ENCODE measurements around the gene TMEM35B. TPM values are rescaled to one million over a fixed set of nuclear protein-coding genes. Genes with fewer than 3 reads are reported as not detected.

Gene TMEM35B
- total RNA-seq, 1 donor, result 22.1 TPM

DNA sequence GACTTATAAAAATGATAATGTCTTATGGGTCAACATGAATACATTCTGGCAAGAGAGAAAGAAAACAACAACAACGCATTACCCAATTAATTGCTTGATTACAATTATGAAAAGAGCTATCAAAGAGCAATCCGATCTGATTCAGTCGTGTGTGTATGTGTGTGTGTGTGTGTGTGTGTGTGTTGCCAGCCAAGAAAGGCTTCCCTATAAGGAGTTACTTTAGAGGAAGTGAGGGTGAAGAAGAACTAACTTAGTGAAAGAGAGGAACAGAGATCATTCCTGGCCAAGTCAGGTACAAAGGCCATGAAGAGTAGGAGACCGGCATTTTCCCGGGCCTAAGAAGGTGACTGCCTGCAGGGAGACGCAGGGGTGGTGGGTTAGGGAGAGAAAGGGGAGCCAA, 9.4 kb downstream of the TMEM35B start:
- Histone ChIP-seq H4K20me1 (ENCODE audit: insufficient read depth, low read length) (peaks cover 7% of the 10 kb centered on the region), H2AFZ (ENCODE audit: low read length) (no peak overlapping the region), H3K4me1 (ENCODE audit: insufficient read depth, low read length) (no peaks in the 10 kb centered on the region), H3K9me3 (ENCODE audit: low read depth, low read length) (no peaks in the 10 kb centered on the region), H3K27ac (ENCODE audit: low read depth, low read length) (no peak overlapping the region), H3K27me3 (ENCODE audit: insufficient read depth, low read length) (no peaks in the 10 kb centered on the region), H3K4me2 (ENCODE audit: insufficient read depth, low read length) (no peak overlapping the region), H3K36me3 (ENCODE audit: insufficient read depth, low read length) (no peaks in the 10 kb centered on the region), H3K79me2 (ENCODE audit: insufficient read depth, low read length) (no peaks in the 10 kb centered on the region), H3K4me3 (ENCODE audit: insufficient read depth, low read length) (no peak overlapping the region)
- TF ChIP-seq, protein P1, sequence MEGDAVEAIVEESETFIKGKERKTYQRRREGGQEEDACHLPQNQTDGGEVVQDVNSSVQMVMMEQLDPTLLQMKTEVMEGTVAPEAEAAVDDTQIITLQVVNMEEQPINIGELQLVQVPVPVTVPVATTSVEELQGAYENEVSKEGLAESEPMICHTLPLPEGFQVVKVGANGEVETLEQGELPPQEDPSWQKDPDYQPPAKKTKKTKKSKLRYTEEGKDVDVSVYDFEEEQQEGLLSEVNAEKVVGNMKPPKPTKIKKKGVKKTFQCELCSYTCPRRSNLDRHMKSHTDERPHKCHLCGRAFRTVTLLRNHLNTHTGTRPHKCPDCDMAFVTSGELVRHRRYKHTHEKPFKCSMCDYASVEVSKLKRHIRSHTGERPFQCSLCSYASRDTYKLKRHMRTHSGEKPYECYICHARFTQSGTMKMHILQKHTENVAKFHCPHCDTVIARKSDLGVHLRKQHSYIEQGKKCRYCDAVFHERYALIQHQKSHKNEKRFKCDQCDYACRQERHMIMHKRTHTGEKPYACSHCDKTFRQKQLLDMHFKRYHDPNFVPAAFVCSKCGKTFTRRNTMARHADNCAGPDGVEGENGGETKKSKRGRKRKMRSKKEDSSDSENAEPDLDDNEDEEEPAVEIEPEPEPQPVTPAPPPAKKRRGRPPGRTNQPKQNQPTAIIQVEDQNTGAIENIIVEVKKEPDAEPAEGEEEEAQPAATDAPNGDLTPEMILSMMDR (IDR thresholded peaks at IDR 0.05; ENCODE audit: extremely low read depth, low read depth, low read length), result no peak
- DNase-seq (ENCODE audit: insufficient read length, low spot score, missing footprints), result no peak

DNA sequence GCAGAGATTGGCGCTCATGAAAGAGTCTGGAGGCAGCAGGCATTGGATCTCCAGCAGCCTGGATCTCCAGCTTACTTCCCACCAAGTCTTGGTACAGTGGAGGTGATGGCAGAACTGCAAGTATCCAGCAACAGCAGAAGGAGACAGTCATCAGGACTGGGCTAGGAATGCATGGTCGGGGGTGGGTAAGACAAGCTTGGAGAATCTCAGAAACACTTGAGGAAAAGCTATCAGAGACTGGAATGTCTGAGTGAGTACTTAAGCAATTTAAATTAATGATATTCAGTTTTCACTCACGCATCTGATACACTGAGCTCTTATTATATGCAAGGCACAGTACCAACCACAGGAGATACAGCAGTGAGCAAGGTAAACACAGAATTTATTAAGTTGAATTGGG, 9.8 kb downstream of the TMEM35B start:
- Histone ChIP-seq H3K4me1 (ENCODE audit: insufficient read depth, low read length) (no peaks in the 10 kb centered on the region), H4K20me1 (ENCODE audit: insufficient read depth, low read length) (peaks cover 4% of the 10 kb centered on the region), H3K4me3 (ENCODE audit: insufficient read depth, low read length) (no peak overlapping the region), H3K9me3 (ENCODE audit: low read depth, low read length) (no peaks in the 10 kb centered on the region), H3K4me2 (ENCODE audit: insufficient read depth, low read length) (no peak overlapping the region), H2AFZ (ENCODE audit: low read length) (no peak overlapping the region), H3K79me2 (ENCODE audit: insufficient read depth, low read length) (no peaks in the 10 kb centered on the region), H3K27me3 (ENCODE audit: insufficient read depth, low read length) (no peaks in the 10 kb centered on the region), H3K27ac (ENCODE audit: low read depth, low read length) (no peak overlapping the region), H3K36me3 (ENCODE audit: insufficient read depth, low read length) (no peaks in the 10 kb centered on the region)
- TF ChIP-seq, protein P1 (IDR thresholded peaks at IDR 0.05; ENCODE audit: extremely low read depth, low read depth, low read length), result no peak
- DNase-seq (ENCODE audit: insufficient read length, low spot score, missing footprints), result no peak

DNA sequence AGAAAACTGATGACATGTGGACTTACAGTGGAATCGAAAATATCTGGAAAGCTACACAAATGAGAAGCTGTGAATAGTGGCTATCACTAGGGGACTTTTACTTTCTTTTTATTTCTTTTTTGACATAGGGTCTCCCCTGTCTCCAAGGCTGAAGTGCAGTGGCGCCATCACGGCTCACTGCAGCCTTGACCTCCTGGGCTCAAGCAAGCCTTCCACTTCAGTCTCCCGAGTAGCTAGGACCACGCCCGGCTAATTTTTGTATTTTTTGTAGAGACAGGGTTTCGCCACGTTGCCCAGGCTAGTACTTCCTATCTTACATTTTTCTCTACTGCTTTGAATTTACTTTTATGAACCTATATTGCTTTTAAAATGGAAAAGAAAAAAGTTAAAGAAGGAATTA, 10.5 kb downstream of the TMEM35B start:
- Histone ChIP-seq H3K4me3 (ENCODE audit: insufficient read depth, low read length) (no peak overlapping the region), H3K36me3 (ENCODE audit: insufficient read depth, low read length) (no peaks in the 10 kb centered on the region), H3K27me3 (ENCODE audit: insufficient read depth, low read length) (no peaks in the 10 kb centered on the region), H3K4me1 (ENCODE audit: insufficient read depth, low read length) (no peaks in the 10 kb centered on the region), H3K4me2 (ENCODE audit: insufficient read depth, low read length) (no peak overlapping the region), H3K9me3 (ENCODE audit: low read depth, low read length) (no peaks in the 10 kb centered on the region), H2AFZ (ENCODE audit: low read length) (no peak overlapping the region), H3K27ac (ENCODE audit: low read depth, low read length) (no peak overlapping the region), H3K79me2 (ENCODE audit: insufficient read depth, low read length) (no peaks in the 10 kb centered on the region), H4K20me1 (ENCODE audit: insufficient read depth, low read length) (peaks cover 3% of the 10 kb centered on the region)
- DNase-seq (ENCODE audit: insufficient read length, low spot score, missing footprints), result no peak
- TF ChIP-seq, protein P1 (IDR thresholded peaks at IDR 0.05; ENCODE audit: extremely low read depth, low read depth, low read length), result no peak

DNA sequence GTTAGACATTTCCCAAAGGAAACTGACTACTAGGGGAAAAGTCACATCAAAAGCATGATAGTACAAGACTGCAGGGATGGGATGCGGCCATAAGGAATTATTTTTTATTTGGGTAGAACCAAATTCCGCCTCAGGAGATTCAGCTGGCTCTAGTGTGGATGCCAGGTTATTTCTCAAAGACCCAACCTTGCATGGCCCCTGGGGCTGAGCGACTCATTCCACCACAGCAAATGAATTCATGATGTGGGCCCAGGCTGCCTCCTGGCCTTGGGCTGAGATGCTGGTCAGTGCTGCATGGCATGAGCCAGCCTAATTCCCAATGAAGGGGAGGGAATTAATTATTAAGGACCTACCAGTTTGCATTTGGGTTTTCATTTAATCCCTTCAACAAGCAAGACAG, 11.8 kb downstream of the TMEM35B start:
- H3K27me3 ChIP-seq (ENCODE audit: insufficient read depth, low read length), result no peaks in the 10 kb centered on the region

More for the DNA sequence above, 11.8 kb downstream of the TMEM35B start:
- H3K36me3 ChIP-seq (ENCODE audit: insufficient read depth, low read length), result no peaks in the 10 kb centered on the region
- no peak overlapping the region for H3K4me2 ChIP-seq (ENCODE audit: insufficient read depth, low read length)
- TF ChIP-seq, protein P1 (IDR thresholded peaks at IDR 0.05; ENCODE audit: extremely low read depth, low read depth, low read length), result no peak
- DNase-seq (ENCODE audit: insufficient read length, low spot score, missing footprints), result peak; percentile 79
- H3K79me2 ChIP-seq (ENCODE audit: insufficient read depth, low read length), result no peaks in the 10 kb centered on the region
- H3K9me3 ChIP-seq (ENCODE audit: low read depth, low read length), result no peaks in the 10 kb centered on the region
- no peaks in the 10 kb centered on the region for H3K4me1 ChIP-seq (ENCODE audit: insufficient read depth, low read length)
- no peak overlapping the region for H2AFZ ChIP-seq (ENCODE audit: low read length)
- H3K27ac ChIP-seq (ENCODE audit: low read depth, low read length), result no peak overlapping the region
- H3K4me3 ChIP-seq (ENCODE audit: insufficient read depth, low read length), result no peak overlapping the region
- peaks cover 3% of the 10 kb centered on the region for H4K20me1 ChIP-seq (ENCODE audit: insufficient read depth, low read length)
